HEK293T (cell line): ENCODE data around the gene KCNJ15.

Experiments used
- CTCF ChIA-PET: fragments of 350-600 bp; formaldehyde crosslinking; extraction: SDS; loops from one replicate; lab custom pipeline; 2021; ENCODE audit warnings: antibody characterized with exemption, inconsistent platforms; lab: Yijun Ruan, JAX
- POLR2A ChIA-PET: fragments of 350-600 bp; formaldehyde crosslinking; extraction: SDS; loops from one replicate; lab custom pipeline; 2020; ENCODE audit warnings: antibody characterized with exemption, inconsistent platforms; lab: Yijun Ruan, JAX
- DNase-seq: peaks from one replicate; pipeline ENCODE4 v3.0.0; 2012; ENCODE audit warnings: mixed read lengths; ENCODE audit errors: extremely low spot score
- ARNT ChIP-seq: fragments of 450-650 bp; IDR thresholded peaks from 2 replicates; pipeline ENCODE4 v1.6.1; 2017; ENCODE audit warnings: mild to moderate bottlenecking
- BHLHE40 ChIP-seq: fragments of 450-650 bp; IDR thresholded peaks from 2 replicates; pipeline ENCODE4 v1.6.1; 2016; ENCODE audit warnings: mild to moderate bottlenecking, moderate library complexity, borderline replicate concordance
- CTBP1 ChIP-seq: fragments of 450-650 bp; IDR thresholded peaks from 2 replicates; pipeline ENCODE4 v1.6.1; 2016; ENCODE audit warnings: borderline replicate concordance
- ELF4 ChIP-seq: fragments of 450-650 bp; IDR thresholded peaks from 2 replicates; pipeline ENCODE4 v1.6.1; 2017; ENCODE audit warnings: antibody characterized with exemption
- FOXA1 ChIP-seq: fragments of 450-650 bp; IDR thresholded peaks from 2 replicates; pipeline ENCODE4 v1.6.1; 2016; ENCODE audit warnings: mild to moderate bottlenecking
- FOXK2 ChIP-seq: fragments of 450-650 bp; IDR thresholded peaks from 2 replicates; pipeline ENCODE4 v1.6.1; 2016; ENCODE audit warnings: mild to moderate bottlenecking
- FOXM1 ChIP-seq: fragments of 450-650 bp; IDR thresholded peaks from 2 replicates; pipeline ENCODE4 v1.6.1; 2017; ENCODE audit warnings: mild to moderate bottlenecking, borderline replicate concordance
- HDGF ChIP-seq: fragments of 450-650 bp; IDR thresholded peaks from 2 replicates; pipeline ENCODE4 v1.6.1; 2017; ENCODE audit warnings: antibody characterized with exemption, borderline replicate concordance
- L3MBTL2 ChIP-seq: fragments of 450-650 bp; conservative IDR thresholded peaks from 2 replicates; pipeline ENCODE4 v1.6.1; 2016; ENCODE audit warnings: mild to moderate bottlenecking
- LEF1 ChIP-seq: fragments of 450-650 bp; IDR thresholded peaks from 2 replicates; pipeline ENCODE4 v1.6.1; 2017; ENCODE audit warnings: mild to moderate bottlenecking, borderline replicate concordance
- NFRKB ChIP-seq: fragments of 450-650 bp; IDR thresholded peaks from 2 replicates; pipeline ENCODE4 v1.6.1; 2016; ENCODE audit warnings: mild to moderate bottlenecking, moderate library complexity
- PKNOX1 ChIP-seq: fragments of 450-650 bp; IDR thresholded peaks from 2 replicates; pipeline ENCODE4 v1.6.1; 2016
- SP1 ChIP-seq: fragments of 450-650 bp; IDR thresholded peaks from 2 replicates; pipeline ENCODE4 v1.6.1; 2017
- SUZ12 ChIP-seq: fragments of 450-650 bp; IDR thresholded peaks from 2 replicates; pipeline ENCODE4 v1.6.1; 2016; ENCODE audit warnings: mild to moderate bottlenecking
- TARDBP ChIP-seq: fragments of 450-650 bp; IDR thresholded peaks from 2 replicates; pipeline ENCODE4 v1.6.1; 2016
- ZNF384 ChIP-seq: fragments of 450-650 bp; IDR thresholded peaks from 2 replicates; pipeline ENCODE4 v1.6.1; 2016

KCNJ15 gene

GRCh38 chr21:38282921-38283320, 26.1 kb downstream of the KCNJ15 start:
- ChIA-PET CTCF (no interaction called here), POLR2A (no interaction called here)
- no peak for DNase-seq
- TF ChIP-seq FOXM1 (no peak), TARDBP (no peak), CTBP1 (no peak), NFRKB (no peak), LEF1 (no peak), BHLHE40 (no peak), FOXA1 (no peak), FOXK2 (no peak), SP1 (no peak), ELF4 (no peak), ARNT (no peak), L3MBTL2 (no peak), HDGF (no peak), SUZ12 (no peak), ZNF384 (no peak), PKNOX1 (no peak)

- CTCF ChIA-PET: no interaction called here
- POLR2A ChIA-PET: no interaction called here
- TF ChIP-seq CTBP1 (no peak), FOXA1 (no peak), ZNF384 (no peak)
- DNase-seq: no peak
These were observed 27.4 kb downstream of the KCNJ15 start for GRCh38 chr21:38284216-38284615.

GRCh38 chr21:38286739-38287471, 30.1 kb downstream of the KCNJ15 start:
- ChIA-PET CTCF (interaction anchor here (0.6 kb wide), 1 partner anchor 611 kb away, joined by 3 read pairs; no protein-coding TSS in a partner anchor), POLR2A (no interaction called here)
- no peak for DNase-seq
- TF ChIP-seq FOXM1 (no peak), LEF1 (no peak), NFRKB (no peak), SUZ12 (no peak), ZNF384 (no peak), ELF4 (no peak), L3MBTL2 (no peak), PKNOX1 (no peak), FOXK2 (no peak), HDGF (no peak), TARDBP (no peak), FOXA1 (no peak), SP1 (no peak), ARNT (no peak), BHLHE40 (no peak), CTBP1 (no peak)

GRCh38 chr21:38287476-38287875, 30.7 kb downstream of the KCNJ15 start:
- no peak for DNase-seq
- CTCF ChIA-PET: no interaction called here
- TF ChIP-seq SP1: no peak
- no peak for TF ChIP-seq ELF4
- TF ChIP-seq CTBP1: no peak
- TF ChIP-seq HDGF: no peak
- TF ChIP-seq FOXK2: no peak
- TF ChIP-seq ARNT: no peak
- no peak for TF ChIP-seq ZNF384
- TF ChIP-seq FOXA1: no peak
- no peak for TF ChIP-seq LEF1
- TF ChIP-seq PKNOX1: no peak
- no peak for TF ChIP-seq BHLHE40
- TF ChIP-seq SUZ12: no peak
- no peak for TF ChIP-seq TARDBP
- no peak for TF ChIP-seq FOXM1
- POLR2A ChIA-PET: no interaction called here

GRCh38 chr21:38289705-38290485, 33.1 kb downstream of the KCNJ15 start:
- POLR2A ChIA-PET: no interaction called here
- CTCF ChIA-PET: no interaction called here
- DNase-seq: no peak
- TF ChIP-seq L3MBTL2 (no peak), FOXK2 (no peak), TARDBP (no peak), SP1 (no peak), ELF4 (no peak), ARNT (no peak), NFRKB (no peak), CTBP1 (no peak), ZNF384 (no peak), BHLHE40 (no peak), FOXM1 (no peak), FOXA1 (no peak), SUZ12 (no peak), PKNOX1 (no peak), LEF1 (no peak), HDGF (no peak)
